Measurements from ENCODE around the gene STK16. TPM values are rescaled to one million over a fixed set of nuclear protein-coding genes. Genes with fewer than 3 reads are reported as not detected.

STK16 gene
- total and polyA plus RNA-seq, 2 of the 13 experiments (the other 11 are each of a cell fraction or from before 2014, with no cell fraction given): 28.0 to 50.9 TPM

GRCh38 chr2:219294356-219295351 is 49.4 kb downstream of the STK16 start (continued):
- 0 out of 2 replicates have a peak, but pooled peaks have one; percentile 20 for TF ChIP-seq FOXA1 (IDR thresholded peaks at IDR 0.05)
- peak; percentile 36; the same call in 1 of the 2 replicates for TF ChIP-seq FOXA1 (CRISPR knock-in tag; IDR thresholded peaks at IDR 0.05)
- 0 out of 2 replicates have a peak, but pooled peaks have one; percentile 52 for TF ChIP-seq ZFP62 (CRISPR knock-in tag; IDR thresholded peaks at IDR 0.05)
- peak; percentile 38; the same call in 1 of the 2 replicates for TF ChIP-seq ZBTB25 (CRISPR knock-in tag; IDR thresholded peaks at IDR 0.05)
- peak; percentile 48 to 70; a peak in 3 of 4 replicates for TF ChIP-seq POLR2A (IDR thresholded peaks at IDR 0.05; ENCODE audit: insufficient read depth in 1 of 2, low read depth in 2 of 2, low read length in 2 of 2)
- no peak for TF ChIP-seq ZNF878 (CRISPR knock-in tag; IDR thresholded peaks at IDR 0.05)
- peak; percentile 93 for TF ChIP-seq CTCF (CRISPR knock-in tag; IDR thresholded peaks at IDR 0.05)
- TF ChIP-seq TFAP4 (IDR thresholded peaks at IDR 0.05; ENCODE audit: borderline replicate concordance, low read depth): peak; percentile 71
- no peak for TF ChIP-seq ATF4 (CRISPR knock-in tag; IDR thresholded peaks at IDR 0.05)
- TF ChIP-seq ZNF567 (CRISPR knock-in tag; IDR thresholded peaks at IDR 0.05; ENCODE audit: borderline replicate concordance): 0 out of 2 replicates have a peak, but pooled peaks have one; percentile 69
- peak; percentile 92 for TF ChIP-seq ELF1 (CRISPR knock-in tag; IDR thresholded peaks at IDR 0.05)
- no peak for TF ChIP-seq PHB2 (IDR thresholded peaks at IDR 0.05; ENCODE audit: partially characterized antibody)
- no peak for TF ChIP-seq NR3C1 (CRISPR knock-in tag; IDR thresholded peaks at IDR 0.05)
- TF ChIP-seq ZNF678 (CRISPR knock-in tag; IDR thresholded peaks at IDR 0.05): 0 out of 2 replicates have a peak, but pooled peaks have one; percentile 43
- TF ChIP-seq BCL3 (CRISPR knock-in tag; IDR thresholded peaks at IDR 0.05): peak; percentile 83; the same call in 1 of the 2 replicates
- no peak for TF ChIP-seq NR2C2 (CRISPR knock-in tag; IDR thresholded peaks at IDR 0.05; ENCODE audit: borderline replicate concordance)
- peak; percentile 94; the same call in 1 of the 2 replicates for TF ChIP-seq ZNF614 (CRISPR knock-in tag; IDR thresholded peaks at IDR 0.05; ENCODE audit: borderline replicate concordance)
- peak; percentile 86 for TF ChIP-seq ZNF800 (CRISPR knock-in tag; IDR thresholded peaks at IDR 0.05)
- no peak for TF ChIP-seq DNMT3B (CRISPR knock-in tag; conservative IDR thresholded peaks at IDR 0.05)
- peak; percentile 83 for TF ChIP-seq ZSCAN9 (CRISPR knock-in tag; IDR thresholded peaks at IDR 0.05; ENCODE audit: borderline replicate concordance)
